Measurements from ENCODE around the gene SPOPL. TPM values are rescaled to one million over a fixed set of nuclear protein-coding genes. Genes with fewer than 3 reads are reported as not detected.
"Not testable (repeated sequence)": the region's sequence is repeated elsewhere in the genome, so short reads cannot be mapped to it uniquely, and the experiment has no call there.

SPOPL gene
- total RNA-seq, 2 donors from 2014 or later, result 28.7 to 46.3 TPM

GRCh38 chr2:138455691-138456090 lies 45.9 kb upstream of the SPOPL start:
- Histone ChIP-seq H3K4me1 (ENCODE audit: control insufficient read depth in 1 of 2, low read depth in 2 of 2) (peaks cover 7 to 17% of the 10 kb centered on the region in 2 donors), H3K9me3 (no peaks in the 10 kb centered on the region), H3K27ac (no peak overlapping the region), H3K27me3 (replicated peaks; ENCODE audit: insufficient read depth) (no peaks in the 10 kb centered on the region), H3K36me3 (no peaks in the 10 kb centered on the region), H3K4me3 (no peak overlapping the region)
- no peak for DNase-seq (ENCODE audit: low spot score)
- ATAC-seq (ENCODE audit: insufficient number of reproducible peaks, low FRiP score, low read depth), result no peak
- TF ChIP-seq CTCF (IDR thresholded peaks at IDR 0.05), result no peak

DNA sequence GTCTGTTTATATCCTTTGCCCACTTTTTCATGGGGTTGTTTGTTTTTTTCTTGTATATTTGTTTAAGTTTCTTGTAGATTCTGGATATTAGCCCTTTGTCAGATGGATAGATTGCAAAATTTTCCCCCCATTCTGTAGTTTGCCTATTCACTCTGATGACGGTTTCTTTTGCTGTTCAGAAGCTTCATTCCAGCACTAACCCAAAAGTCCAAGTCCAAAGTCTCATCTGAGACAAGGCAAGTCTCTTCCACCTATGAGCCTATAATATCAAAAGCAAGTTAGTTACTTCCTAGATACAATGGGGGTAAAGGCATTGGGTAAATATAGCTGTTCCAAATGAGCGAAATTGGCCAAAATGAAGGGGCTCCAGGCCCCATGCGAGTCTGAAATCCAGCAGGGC lies 38.9 kb upstream of the SPOPL start:
- H3K4me3 ChIP-seq; H3K27ac ChIP-seq; H3K4me1 ChIP-seq (ENCODE audit: control insufficient read depth in 1 of 2, low read depth in 2 of 2); H3K9me3 ChIP-seq; DNase-seq (ENCODE audit: low spot score); H3K36me3 ChIP-seq; H3K27me3 ChIP-seq (replicated peaks; ENCODE audit: insufficient read depth); ATAC-seq (ENCODE audit: insufficient number of reproducible peaks, low FRiP score, low read depth): not testable (repeated sequence)

DNA sequence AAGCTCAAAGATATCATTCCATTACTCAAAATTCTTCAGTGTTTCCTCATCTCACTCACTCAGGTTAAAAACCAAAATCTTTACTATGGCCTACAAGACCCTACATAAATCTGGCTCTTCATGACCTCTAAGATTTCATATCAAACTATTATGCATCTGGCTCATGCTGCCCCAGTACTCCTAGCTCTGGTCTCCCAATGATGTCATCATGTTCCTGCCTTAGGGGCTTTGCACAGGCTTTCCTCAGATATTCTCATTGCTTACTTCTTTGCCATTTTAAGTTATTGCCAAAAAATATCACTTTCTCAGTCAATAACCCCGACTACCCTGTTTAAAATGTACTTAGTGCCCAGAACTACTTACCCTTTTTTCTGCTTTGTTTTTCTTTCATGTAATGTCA lies 33.0 kb upstream of the SPOPL start:
- no peak for ATAC-seq (ENCODE audit: insufficient number of reproducible peaks, low FRiP score, low read depth)

DNA sequence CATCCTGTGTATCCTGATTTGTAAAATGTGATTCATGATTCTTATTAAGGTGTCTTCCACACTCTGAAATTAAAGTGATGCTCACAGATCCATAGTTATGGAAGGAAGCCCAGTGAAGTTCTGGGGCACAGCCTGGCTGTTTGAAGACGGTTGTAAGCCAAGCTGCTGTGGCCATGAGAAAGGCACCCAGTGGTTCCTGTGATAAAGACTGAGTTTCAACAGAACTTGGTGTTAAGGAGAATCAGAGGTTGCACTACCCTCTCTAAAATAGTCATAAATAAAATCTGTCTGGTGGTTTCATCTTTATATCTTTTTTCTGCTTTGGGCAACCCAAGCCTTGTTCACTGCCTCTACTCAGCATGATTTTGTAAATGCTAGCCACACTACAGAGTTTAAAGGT lies 32.2 kb upstream of the SPOPL start:
- TF ChIP-seq CTCF (IDR thresholded peaks at IDR 0.05), result no peak
- no peak overlapping the region for H3K4me3 ChIP-seq
- H3K27ac ChIP-seq, result no peak overlapping the region
- no peak for ATAC-seq (ENCODE audit: insufficient number of reproducible peaks, low FRiP score, low read depth)
- no peaks in the 10 kb centered on the region for H3K36me3 ChIP-seq
- no peak for DNase-seq (ENCODE audit: low spot score)
- H3K4me1 ChIP-seq (ENCODE audit: control insufficient read depth in 1 of 2, low read depth in 2 of 2), result peaks cover 0 to 22% of the 10 kb centered on the region in 2 donors
- no peaks in the 10 kb centered on the region for H3K27me3 ChIP-seq (replicated peaks; ENCODE audit: insufficient read depth)
- H3K9me3 ChIP-seq, result no peaks in the 10 kb centered on the region

More for the DNA sequence above, 33.0 kb upstream of the SPOPL start:
- TF ChIP-seq CTCF (IDR thresholded peaks at IDR 0.05), result no peak
- no peak for DNase-seq (ENCODE audit: low spot score)
- Histone ChIP-seq H3K4me3 (no peak overlapping the region), H3K27ac (no peak overlapping the region), H3K36me3 (no peaks in the 10 kb centered on the region), H3K9me3 (no peaks in the 10 kb centered on the region), H3K27me3 (replicated peaks; ENCODE audit: insufficient read depth) (no peaks in the 10 kb centered on the region), H3K4me1 (ENCODE audit: control insufficient read depth in 1 of 2, low read depth in 2 of 2) (peaks cover 0 to 22% of the 10 kb centered on the region in 2 donors)

- Histone ChIP-seq H3K9me3 (no peaks in the 10 kb centered on the region), H3K27me3 (replicated peaks; ENCODE audit: insufficient read depth) (no peaks in the 10 kb centered on the region), H3K36me3 (no peaks in the 10 kb centered on the region), H3K4me3 (peak overlapping the region; percentile 8), H3K4me1 (ENCODE audit: control insufficient read depth in 1 of 2, low read depth in 2 of 2) (peaks cover 0 to 22% of the 10 kb centered on the region in 2 donors), H3K27ac (peak overlapping the region in 1 of 2 donors; percentile 52)
- DNase-seq (ENCODE audit: low spot score) (no peak), ATAC-seq (ENCODE audit: insufficient number of reproducible peaks, low FRiP score, low read depth) (no peak)
- TF ChIP-seq CTCF (IDR thresholded peaks at IDR 0.05), result no peak
Measured at GRCh38 chr2:138470941-138471340, 30.6 kb upstream of the SPOPL start.

- no peak overlapping the region for H3K4me3 ChIP-seq
- DNase-seq (ENCODE audit: low spot score) (no peak), ATAC-seq (ENCODE audit: insufficient number of reproducible peaks, low FRiP score, low read depth) (no peak)
- H3K27ac ChIP-seq, result no peak overlapping the region
- no peaks in the 10 kb centered on the region for H3K9me3 ChIP-seq
- no peak for TF ChIP-seq CTCF (IDR thresholded peaks at IDR 0.05)
- H3K36me3 ChIP-seq, result no peaks in the 10 kb centered on the region
- H3K27me3 ChIP-seq (replicated peaks; ENCODE audit: insufficient read depth), result no peaks in the 10 kb centered on the region
- peaks cover 0 to 12% of the 10 kb centered on the region in 2 donors for H3K4me1 ChIP-seq (ENCODE audit: control insufficient read depth in 1 of 2, low read depth in 2 of 2)
Measured at GRCh38 chr2:138474100-138474825, 27.3 kb upstream of the SPOPL start.

All from thoracic aorta (tissue), 2 donors.